HG03520 (cell line): Measurements from ENCODE around the gene GOLGA8G.
"Not testable (repeated sequence)": the region's sequence is repeated elsewhere in the genome, so short reads cannot be mapped to it uniquely, and the experiment has no call there.

ENCODE experiments used
- ATAC-seq: cut with Tn5 transposase; IDR thresholded peaks from one replicate; pipeline ENCODE4 v1.9.1; 2021; ENCODE audit warnings: mild to moderate bottlenecking, moderate library complexity; ENCODE audit not compliant: unreplicated experiment

The GOLGA8G gene

GRCh38 chr15:28532954-28533353 is at the start of gene GOLGA8G:
Gene GOLGA8G (minus strand): TSS chr15:28532971. CDS start chr15:28532909, 62 bp downstream.
- ATAC-seq: not testable (repeated sequence)

- ATAC-seq: not testable (repeated sequence)
Measured at GRCh38 chr15:28573351-28573750, 40.6 kb upstream of the GOLGA8G start.

- ATAC-seq: not testable (repeated sequence)
Measured at GRCh38 chr15:28553268-28553667, 20.5 kb upstream of the GOLGA8G start, which contains the start of gene GOLGA6L25. Gene GOLGA6L25 (plus strand): TSS chr15:28553568. CDS start chr15:28553629, 61 bp downstream.

- ATAC-seq: not testable (repeated sequence)
Measured at GRCh38 chr15:28515208-28515607, 17.6 kb downstream of the GOLGA8G start.

DNA sequence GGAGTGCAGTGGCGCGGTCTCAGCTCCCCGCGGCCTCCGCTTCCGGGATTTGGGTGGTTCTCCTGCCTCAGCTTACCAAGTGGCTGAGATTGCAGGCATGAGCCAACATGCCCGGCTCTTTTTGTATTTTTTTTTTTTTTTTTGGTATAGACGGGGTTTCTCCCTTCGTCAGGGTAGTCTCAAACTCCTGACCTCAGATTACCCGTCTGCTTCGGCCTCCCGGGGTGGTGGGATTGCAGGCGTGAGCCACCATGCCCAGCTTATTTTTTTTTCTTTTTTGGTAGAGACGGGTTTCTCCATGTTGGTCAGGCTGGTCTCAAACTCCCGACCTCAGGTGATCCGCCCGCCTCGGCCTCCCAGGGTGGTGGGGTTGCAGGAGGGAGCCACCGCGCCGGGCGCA is 18.6 kb downstream of the GOLGA8G start:
- ATAC-seq: not testable (repeated sequence)

DNA sequence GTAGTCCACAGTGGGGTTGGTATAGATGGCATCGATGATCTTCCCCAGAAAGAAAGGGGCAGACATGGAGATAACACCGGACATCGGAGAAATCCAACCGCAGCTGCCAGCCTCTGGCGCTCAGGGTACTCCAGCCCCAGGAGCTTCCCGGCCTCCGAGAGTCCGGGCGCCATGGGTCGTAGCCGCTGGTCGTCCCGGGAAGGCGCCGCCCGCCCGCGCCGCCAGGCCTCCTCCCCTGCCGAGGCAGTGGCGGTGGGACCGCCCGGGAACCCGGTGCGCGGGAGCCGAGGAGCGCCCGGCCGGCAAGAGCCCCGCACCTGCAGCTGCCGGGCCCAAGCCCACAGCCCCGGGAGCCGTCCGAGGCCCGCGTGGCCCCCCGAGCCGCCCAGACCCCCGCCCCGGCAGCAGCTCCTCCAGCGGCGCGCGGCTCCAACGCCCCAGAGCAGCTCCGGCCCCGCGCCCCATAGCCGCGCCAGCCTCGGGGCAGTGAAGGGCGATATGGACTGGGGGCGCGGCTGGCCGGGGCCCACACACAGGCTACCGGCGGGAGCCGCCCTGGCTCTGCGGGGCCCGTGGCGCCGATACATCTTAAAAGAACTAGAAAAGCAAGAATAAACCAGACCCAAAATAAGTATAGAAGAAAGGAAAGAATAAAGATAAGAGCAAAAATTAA is 24.4 kb downstream of the GOLGA8G start:
- not testable (repeated sequence) for ATAC-seq

- not testable (repeated sequence) for ATAC-seq
Measured at GRCh38 chr15:28481340-28481739, 51.4 kb downstream of the GOLGA8G start.
